Uterus (tissue), 2 donors: ENCODE data around the gene EEFSEC.

ENCODE experiments used
- POLR2A ChIP-seq, 2 donors: fragments of 450-650 bp; IDR thresholded peaks; one replicate each; pipeline ENCODE4 v1.6.1; 2016; ENCODE audit warnings: antibody characterized with exemption in 2 of 2, mild to moderate bottlenecking in 1 of 2, moderate library complexity in 1 of 2
- TF ChIP-seq, protein P1 (sequence below), 4 experiments: fragments of 200-600 bp in 2 of 4; fragments of 450-650 bp in 2 of 4; sonication (generic) in 2 of 4; IDR thresholded peaks; one replicate each; pipeline ENCODE4 v1.5.1; 2016 to 2019; ENCODE audit warnings: antibody characterized with exemption in 4 of 4, mild to moderate bottlenecking in 2 of 4, moderate library complexity in 1 of 4

DNA sequence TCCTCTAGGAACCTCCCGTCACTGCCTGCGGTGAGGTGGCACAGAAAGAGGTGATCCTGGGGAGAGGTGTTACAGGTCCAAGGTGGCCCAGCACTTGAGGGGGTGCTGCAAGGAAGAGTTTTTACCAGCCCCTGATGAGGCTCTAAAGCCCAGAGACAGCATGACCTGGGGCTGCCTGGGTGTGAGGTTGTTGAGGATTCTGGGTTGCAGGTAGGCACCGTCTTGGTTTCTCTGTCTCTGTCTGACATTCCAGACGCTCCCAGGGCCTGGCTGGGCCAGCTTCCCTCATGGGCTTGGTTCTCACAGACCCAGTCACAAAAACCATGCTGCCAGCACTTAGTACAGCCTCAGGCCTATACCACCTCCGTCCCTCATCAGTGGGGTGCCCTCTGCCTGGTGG, 282.3 kb downstream of the EEFSEC start:
- TF ChIP-seq, protein P1, sequence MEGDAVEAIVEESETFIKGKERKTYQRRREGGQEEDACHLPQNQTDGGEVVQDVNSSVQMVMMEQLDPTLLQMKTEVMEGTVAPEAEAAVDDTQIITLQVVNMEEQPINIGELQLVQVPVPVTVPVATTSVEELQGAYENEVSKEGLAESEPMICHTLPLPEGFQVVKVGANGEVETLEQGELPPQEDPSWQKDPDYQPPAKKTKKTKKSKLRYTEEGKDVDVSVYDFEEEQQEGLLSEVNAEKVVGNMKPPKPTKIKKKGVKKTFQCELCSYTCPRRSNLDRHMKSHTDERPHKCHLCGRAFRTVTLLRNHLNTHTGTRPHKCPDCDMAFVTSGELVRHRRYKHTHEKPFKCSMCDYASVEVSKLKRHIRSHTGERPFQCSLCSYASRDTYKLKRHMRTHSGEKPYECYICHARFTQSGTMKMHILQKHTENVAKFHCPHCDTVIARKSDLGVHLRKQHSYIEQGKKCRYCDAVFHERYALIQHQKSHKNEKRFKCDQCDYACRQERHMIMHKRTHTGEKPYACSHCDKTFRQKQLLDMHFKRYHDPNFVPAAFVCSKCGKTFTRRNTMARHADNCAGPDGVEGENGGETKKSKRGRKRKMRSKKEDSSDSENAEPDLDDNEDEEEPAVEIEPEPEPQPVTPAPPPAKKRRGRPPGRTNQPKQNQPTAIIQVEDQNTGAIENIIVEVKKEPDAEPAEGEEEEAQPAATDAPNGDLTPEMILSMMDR (IDR thresholded peaks at IDR 0.05) = no peak
- TF ChIP-seq POLR2A (IDR thresholded peaks at IDR 0.05) = no peak
